Epithelial cell of esophagus (primary cell): ENCODE results near the gene ADGRD1.

Source experiments
- DNase-seq: peaks from one replicate; pipeline ENCODE4 v3.0.0; 2010; ENCODE audit warnings: low read depth
- H3K4me3 ChIP-seq: 2 replicates; pipeline ENCODE4 v1.5.1; 2011; ENCODE audit warnings: mild to moderate bottlenecking, low read length, control low read depth
- TF ChIP-seq, protein P1 (sequence below): IDR thresholded peaks from 2 replicates; pipeline ENCODE4 v1.5.1; 2011; ENCODE audit warnings: low read depth, mild to moderate bottlenecking, low read length, control low read depth, inconsistent platforms; ENCODE audit not compliant: insufficient read depth; ENCODE audit errors: missing control alignments

Gene ADGRD1

DNA sequence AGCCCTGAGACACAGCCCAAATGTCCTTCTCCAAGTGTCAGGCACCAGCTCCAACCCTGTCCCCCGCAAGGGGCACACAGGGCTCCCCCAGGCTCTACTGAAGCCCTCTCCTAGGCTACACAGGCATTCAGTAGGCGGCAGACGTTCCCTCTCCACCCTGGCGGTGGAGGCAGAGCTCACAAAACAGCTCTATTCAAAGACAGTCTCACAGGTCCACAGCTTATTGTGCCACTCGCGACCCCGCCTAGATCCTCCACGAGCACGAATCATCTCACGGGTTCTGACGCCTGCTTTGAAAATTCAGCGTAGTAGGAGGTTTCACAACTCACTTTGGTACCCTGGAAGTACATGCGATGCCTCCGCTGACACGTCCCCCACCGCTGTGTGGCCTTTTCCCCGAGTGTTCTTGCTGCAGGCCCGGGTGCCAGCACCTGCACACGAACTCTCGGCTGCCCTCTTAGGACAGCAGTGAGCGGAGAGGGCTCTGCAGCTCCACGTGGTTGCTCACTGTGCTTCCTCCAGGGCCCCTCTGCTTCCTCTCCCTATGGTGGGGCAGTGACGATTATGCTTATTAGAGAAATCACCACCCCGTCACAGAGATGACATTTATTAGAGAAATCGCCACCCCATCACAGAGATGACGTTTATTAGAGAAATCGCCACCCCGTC, 78.5 kb downstream of the ADGRD1 start:
- DNase-seq: no peak
- TF ChIP-seq, protein P1, sequence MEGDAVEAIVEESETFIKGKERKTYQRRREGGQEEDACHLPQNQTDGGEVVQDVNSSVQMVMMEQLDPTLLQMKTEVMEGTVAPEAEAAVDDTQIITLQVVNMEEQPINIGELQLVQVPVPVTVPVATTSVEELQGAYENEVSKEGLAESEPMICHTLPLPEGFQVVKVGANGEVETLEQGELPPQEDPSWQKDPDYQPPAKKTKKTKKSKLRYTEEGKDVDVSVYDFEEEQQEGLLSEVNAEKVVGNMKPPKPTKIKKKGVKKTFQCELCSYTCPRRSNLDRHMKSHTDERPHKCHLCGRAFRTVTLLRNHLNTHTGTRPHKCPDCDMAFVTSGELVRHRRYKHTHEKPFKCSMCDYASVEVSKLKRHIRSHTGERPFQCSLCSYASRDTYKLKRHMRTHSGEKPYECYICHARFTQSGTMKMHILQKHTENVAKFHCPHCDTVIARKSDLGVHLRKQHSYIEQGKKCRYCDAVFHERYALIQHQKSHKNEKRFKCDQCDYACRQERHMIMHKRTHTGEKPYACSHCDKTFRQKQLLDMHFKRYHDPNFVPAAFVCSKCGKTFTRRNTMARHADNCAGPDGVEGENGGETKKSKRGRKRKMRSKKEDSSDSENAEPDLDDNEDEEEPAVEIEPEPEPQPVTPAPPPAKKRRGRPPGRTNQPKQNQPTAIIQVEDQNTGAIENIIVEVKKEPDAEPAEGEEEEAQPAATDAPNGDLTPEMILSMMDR: no peak
- H3K4me3 ChIP-seq: no peak overlapping the region

DNA sequence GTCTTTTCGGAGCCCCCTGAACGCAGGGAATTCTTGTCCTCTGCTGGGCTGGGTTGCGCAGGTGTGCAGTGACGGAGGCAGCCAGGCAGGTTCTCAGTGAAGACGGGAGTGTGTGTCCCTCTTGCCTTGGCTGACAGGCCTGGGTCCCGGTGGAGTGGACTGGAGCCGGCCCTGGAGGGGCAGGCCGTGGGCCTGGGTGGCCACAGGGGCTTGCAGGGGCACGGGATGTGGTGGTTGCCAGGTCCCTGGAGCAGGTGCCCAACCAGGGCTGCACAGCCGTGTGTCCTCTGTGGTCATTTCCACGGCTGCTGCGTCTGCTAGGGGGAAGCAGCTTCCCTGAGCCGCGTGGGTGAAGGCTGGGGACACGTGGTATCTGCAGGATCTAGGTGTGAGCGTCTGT, 79.8 kb downstream of the ADGRD1 start:
- TF ChIP-seq, protein P1: no peak
- no peak for DNase-seq
- no peak overlapping the region for H3K4me3 ChIP-seq

DNA sequence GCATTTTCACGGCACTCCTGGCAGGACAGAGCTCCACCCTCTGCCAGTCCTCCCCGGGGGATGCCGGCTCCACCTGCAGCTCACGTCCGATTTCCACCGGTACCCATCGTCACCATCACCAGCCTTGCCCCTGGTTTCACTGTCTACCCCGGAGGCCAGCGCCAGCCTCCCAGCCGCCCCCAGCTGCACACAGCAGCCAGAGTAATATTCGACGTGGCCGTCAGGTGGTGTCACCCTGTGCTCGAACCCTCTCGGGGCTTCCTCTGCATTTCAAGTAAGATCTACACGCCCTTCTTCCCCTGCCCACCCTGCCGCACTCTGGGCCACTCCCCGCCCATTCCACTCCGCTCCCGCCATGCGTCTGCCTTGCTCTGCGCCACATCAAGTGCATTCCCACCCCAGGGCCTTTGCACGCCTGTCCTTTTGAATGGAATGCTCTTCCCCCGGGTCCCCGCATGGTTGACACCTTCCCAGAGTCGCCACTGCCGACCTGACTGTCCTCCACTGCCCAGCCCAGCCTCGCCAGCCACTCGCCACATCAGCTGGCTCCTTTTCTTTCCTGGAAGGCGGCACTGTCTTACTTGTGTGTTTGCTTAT, 80.3 kb downstream of the ADGRD1 start:
- no peak for DNase-seq
- TF ChIP-seq, protein P1: no peak
- no peak overlapping the region for H3K4me3 ChIP-seq

DNA sequence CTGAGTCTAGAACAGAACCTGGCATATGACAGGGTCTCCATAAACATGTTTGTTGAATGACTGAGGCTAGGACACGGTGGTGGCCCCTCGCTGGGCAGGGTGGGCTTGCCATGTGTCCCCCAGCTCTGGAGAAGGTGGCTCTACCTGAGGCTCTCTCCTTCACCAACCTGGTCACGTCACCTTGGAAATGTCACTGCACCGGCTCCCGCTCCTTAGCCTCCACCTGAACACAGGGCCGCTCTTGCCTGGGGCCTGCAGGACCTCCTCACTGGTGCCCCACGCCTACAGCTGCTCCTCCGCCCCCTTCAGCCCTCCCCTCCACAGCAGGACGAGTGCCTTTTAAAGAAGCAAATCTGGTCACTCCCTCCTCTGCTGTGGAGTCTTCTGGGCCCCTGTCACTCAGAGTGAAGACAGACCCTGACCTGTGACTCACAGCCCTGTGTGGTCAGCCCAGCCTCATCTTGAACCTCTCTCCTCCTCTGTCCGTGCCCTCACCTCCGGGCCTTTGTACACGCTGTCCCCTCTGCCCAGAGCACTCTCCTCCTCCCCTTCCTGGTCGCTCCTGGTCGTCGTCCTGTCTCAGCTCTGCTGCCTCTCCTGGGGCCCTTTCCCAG, 81.0 kb downstream of the ADGRD1 start:
- no peak for DNase-seq
- H3K4me3 ChIP-seq: no peak overlapping the region
- TF ChIP-seq, protein P1: no peak

DNA sequence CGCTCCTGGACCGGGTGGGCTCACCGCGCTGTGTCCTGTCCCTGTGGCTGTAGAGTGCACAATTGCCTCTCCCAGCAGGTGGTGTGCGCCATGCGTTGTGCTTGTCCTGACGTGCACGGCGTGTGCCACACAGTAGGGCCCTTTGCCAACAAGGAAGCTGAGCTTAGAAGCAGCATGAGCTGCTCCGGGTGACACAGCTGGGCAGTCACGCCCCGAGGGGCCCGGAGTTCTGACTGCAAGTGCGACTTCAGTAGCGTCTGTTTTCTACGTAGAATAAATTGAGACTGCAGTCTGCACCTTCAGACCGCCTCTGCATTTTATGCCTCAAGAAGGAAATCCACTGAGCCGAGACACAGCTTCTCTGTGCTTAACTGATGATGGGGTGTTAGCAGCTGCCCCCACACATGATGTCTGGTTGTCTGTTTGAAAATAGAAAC, 81.6 kb downstream of the ADGRD1 start:
- H3K4me3 ChIP-seq: no peak overlapping the region
- DNase-seq: peak; percentile 2

DNA sequence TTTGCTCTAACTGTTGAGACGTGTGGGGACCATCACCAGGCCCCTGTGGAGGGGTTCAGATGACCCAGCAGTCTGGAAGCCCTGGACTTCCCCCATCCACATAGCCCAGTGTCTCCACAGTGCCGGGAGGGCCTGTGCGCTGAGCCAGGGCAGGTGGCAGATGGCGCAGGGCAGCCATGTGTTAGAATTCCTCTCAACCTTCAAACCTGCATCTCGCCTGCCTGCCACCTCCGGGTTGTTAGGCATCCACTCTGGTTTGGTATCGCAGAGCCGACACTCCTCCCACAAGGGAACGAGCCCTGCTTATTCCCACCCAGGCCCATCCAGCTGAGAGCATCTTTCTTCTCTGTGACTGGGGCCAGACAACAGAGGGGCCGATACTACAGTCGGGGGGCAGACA, 84.5 kb downstream of the ADGRD1 start:
- TF ChIP-seq, protein P1: no peak
- no peak for DNase-seq

More for the DNA sequence above, 81.6 kb downstream of the ADGRD1 start:
- TF ChIP-seq, protein P1: no peak

More for the DNA sequence above, 84.5 kb downstream of the ADGRD1 start:
- no peak overlapping the region for H3K4me3 ChIP-seq
